Caco-2 (cell line): ENCODE measurements around the gene CHM. TPM values are rescaled to one million over a fixed set of nuclear protein-coding genes. Genes with fewer than 3 reads are reported as not detected.
A peak's percentile ranks its signal among the peaks of the same experiment; 100 is the strongest.
"Not testable (repeated sequence)": the region's sequence is repeated elsewhere in the genome, so short reads cannot be mapped to it uniquely, and the experiment has no call there.

ENCODE experiments used
- BruUV-seq: library from RNA; stranded (reverse); fragments of 400-500 nt; replicated peaks from 2 replicates; lab custom pipeline; 2021; lab: Mats Ljungman, UMichigan
- CTCF ChIA-PET: fragments of 300-600 bp; sonication (Branson Sonifier 250); formaldehyde crosslinking; loops from one replicate; lab custom pipeline; 2022; ENCODE audit warnings: antibody characterized with exemption; lab: Charles Lee
- POLR2A ChIA-PET: fragments of 300-600 bp; sonication (Branson Sonifier 250); formaldehyde crosslinking; loops from one replicate; lab custom pipeline; 2022; ENCODE audit warnings: antibody characterized with exemption; lab: Charles Lee
- DNase-seq, 2 experiments: peaks; one replicate each; pipeline versions ENCODE4 v3.0.0 to v3.0.0-alpha.2; 2020 to 2022
- H3K27me3 ChIP-seq: replicated peaks from 2 replicates; pipeline ENCODE4 v1.6.0; 2011; ENCODE audit warnings: low read length; ENCODE audit not compliant: control insufficient read depth, insufficient read depth
- H3K36me3 ChIP-seq: 2 replicates; pipeline ENCODE4 v1.5.1; 2011; ENCODE audit warnings: low read length; ENCODE audit not compliant: control insufficient read depth, insufficient read depth
- H3K4me1 ChIP-seq: fragments of 250-450 bp; sonication (Bioruptor Pico); 2 replicates; pipeline ENCODE4 v1.5.1; 2020; ENCODE audit warnings: mild to moderate bottlenecking
- H3K4me3 ChIP-seq: 2 replicates; pipeline ENCODE4 v1.5.1; 2011; ENCODE audit warnings: low read depth, mild to moderate bottlenecking, control low read depth, low read length
- H3K9me3 ChIP-seq: fragments of 250-450 bp; sonication (Bioruptor Pico); 2 replicates; pipeline ENCODE4 v1.5.1; 2020; ENCODE audit warnings: mild to moderate bottlenecking, moderate library complexity
- H3K27ac Mint-ChIP-seq: one replicate; pipeline ENCODE4 v1.8.0; 2022; ENCODE audit warnings: mixed read lengths; ENCODE audit not compliant: unreplicated experiment
- H3K27me3 Mint-ChIP-seq: one replicate; pipeline ENCODE4 v1.8.0; 2022; ENCODE audit warnings: mixed read lengths; ENCODE audit not compliant: insufficient read depth, unreplicated experiment
- H3K36me3 Mint-ChIP-seq: one replicate; pipeline ENCODE4 v1.8.0; 2022; ENCODE audit warnings: mild to moderate bottlenecking, mixed read lengths; ENCODE audit not compliant: insufficient read depth, unreplicated experiment
- H3K4me1 Mint-ChIP-seq: one replicate; pipeline ENCODE4 v1.8.0; 2022; ENCODE audit warnings: low read depth, mixed read lengths; ENCODE audit not compliant: unreplicated experiment
- H3K4me3 Mint-ChIP-seq: one replicate; pipeline ENCODE4 v1.8.0; 2022; ENCODE audit warnings: mild to moderate bottlenecking, moderate library complexity, mixed read lengths; ENCODE audit not compliant: unreplicated experiment
- H3K9me3 Mint-ChIP-seq: one replicate; pipeline ENCODE4 v1.8.0; 2022; ENCODE audit warnings: mixed read lengths; ENCODE audit not compliant: unreplicated experiment
- intact Hi-C: fragments of 100-400 bp; cut with micrococcal nuclease; formaldehyde crosslinking; loops from one replicate; pipeline ENCODE4 v1.10.0; 2022; ENCODE audit not compliant: unreplicated experiment
- total RNA-seq: library from RNA; stranded (reverse); gene quantifications from 2 replicates; pipeline ENCODE4 v1.2.3, GENCODE V29; 2022
- TF ChIP-seq, protein P1 (sequence below), 2 experiments: fragments of 200-600 bp in 1 of 2; IDR thresholded peaks; 1 replicate in 1 of 2; 2 replicates in 1 of 2; pipeline versions ENCODE4 v1.5.1 to v1.8.0; 2011 to 2022; ENCODE audit warnings: antibody characterized with exemption in 1 of 2, control low read depth in 1 of 2, inconsistent platforms in 1 of 2, low read depth in 1 of 2, low read length in 1 of 2, mild to moderate bottlenecking in 1 of 2, moderate library complexity in 1 of 2; ENCODE audit not compliant: insufficient read depth in 1 of 2, severe bottlenecking in 1 of 2, unreplicated experiment in 1 of 2

Gene CHM
- total RNA-seq, 1 experiment from 2014 or later: 24.0 TPM

DNA sequence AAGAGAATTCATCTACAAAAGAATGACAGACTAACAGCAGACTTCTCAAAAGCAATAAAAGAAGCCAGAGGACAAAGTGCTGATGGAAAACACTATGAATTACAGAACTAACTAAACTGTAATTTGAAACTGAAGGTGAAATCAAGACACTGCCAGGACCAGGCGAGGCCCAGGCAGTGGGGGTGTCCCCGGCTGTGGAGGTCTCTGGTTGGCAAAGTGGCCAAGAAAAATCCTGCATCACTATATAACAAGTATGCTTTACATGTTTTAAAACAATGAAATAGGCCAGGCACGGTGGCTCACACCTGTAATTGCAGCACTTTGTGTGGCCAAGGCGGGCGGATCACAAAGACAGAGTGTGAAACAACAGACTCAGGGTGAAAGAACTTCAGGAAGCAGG is 32.9 kb downstream of the CHM start:
- Histone ChIP-seq H3K36me3 (no peaks in the 10 kb centered on the region), H3K4me1 (peaks cover 10% of the 10 kb centered on the region; the same call in 1 of the 2 replicates), H3K4me3 (no peak overlapping the region), H3K9me3 (no peaks in the 10 kb centered on the region), H3K27me3 (no peaks in the 10 kb centered on the region)
- Mint-ChIP-seq H3K4me1 (peaks cover 6% of the 10 kb centered on the region), H3K4me3 (no peak overlapping the region), H3K9me3 (no peaks in the 10 kb centered on the region), H3K36me3 (peaks cover 11% of the 10 kb centered on the region), H3K27me3 (no peaks in the 10 kb centered on the region), H3K27ac (no peak overlapping the region)
- DNase-seq: no peak
- no TSS peak for BruUV-seq
- ChIA-PET POLR2A (no interaction called here), CTCF (no interaction called here)
- intact Hi-C loops: no loop called here
- TF ChIP-seq, protein P1, sequence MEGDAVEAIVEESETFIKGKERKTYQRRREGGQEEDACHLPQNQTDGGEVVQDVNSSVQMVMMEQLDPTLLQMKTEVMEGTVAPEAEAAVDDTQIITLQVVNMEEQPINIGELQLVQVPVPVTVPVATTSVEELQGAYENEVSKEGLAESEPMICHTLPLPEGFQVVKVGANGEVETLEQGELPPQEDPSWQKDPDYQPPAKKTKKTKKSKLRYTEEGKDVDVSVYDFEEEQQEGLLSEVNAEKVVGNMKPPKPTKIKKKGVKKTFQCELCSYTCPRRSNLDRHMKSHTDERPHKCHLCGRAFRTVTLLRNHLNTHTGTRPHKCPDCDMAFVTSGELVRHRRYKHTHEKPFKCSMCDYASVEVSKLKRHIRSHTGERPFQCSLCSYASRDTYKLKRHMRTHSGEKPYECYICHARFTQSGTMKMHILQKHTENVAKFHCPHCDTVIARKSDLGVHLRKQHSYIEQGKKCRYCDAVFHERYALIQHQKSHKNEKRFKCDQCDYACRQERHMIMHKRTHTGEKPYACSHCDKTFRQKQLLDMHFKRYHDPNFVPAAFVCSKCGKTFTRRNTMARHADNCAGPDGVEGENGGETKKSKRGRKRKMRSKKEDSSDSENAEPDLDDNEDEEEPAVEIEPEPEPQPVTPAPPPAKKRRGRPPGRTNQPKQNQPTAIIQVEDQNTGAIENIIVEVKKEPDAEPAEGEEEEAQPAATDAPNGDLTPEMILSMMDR (IDR thresholded peaks at IDR 0.05; ENCODE audit: insufficient read depth in 1 of 2, low read depth in 1 of 2, low read length in 1 of 2, severe bottlenecking in 1 of 2, unreplicated experiment in 1 of 2): no peak

DNA sequence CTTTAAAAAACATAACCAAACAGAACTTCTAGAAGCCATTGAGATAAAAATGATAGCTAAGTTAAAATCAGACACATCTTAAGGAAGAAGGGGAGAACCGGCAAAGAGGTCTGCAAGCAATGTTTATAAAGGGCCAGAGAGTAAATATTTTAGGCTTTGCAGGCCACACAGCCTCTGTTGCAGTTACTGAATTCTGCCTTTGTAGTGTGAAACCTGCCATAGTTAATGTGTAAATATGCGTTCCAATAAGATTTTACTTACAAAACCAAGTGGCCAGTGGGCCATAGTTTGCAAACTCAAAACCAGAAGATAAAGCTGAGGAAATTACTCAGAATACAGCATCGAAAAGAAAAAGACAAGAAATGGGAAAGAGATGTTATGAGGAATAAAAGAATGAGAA is 33.6 kb downstream of the CHM start:
- Histone ChIP-seq H3K4me1 (peaks cover 10% of the 10 kb centered on the region; the same call in 1 of the 2 replicates), H3K36me3 (no peaks in the 10 kb centered on the region), H3K9me3 (no peaks in the 10 kb centered on the region), H3K27me3 (no peaks in the 10 kb centered on the region), H3K4me3 (no peak overlapping the region)
- no peak overlapping the region for H3K4me3 Mint-ChIP-seq
- H3K9me3 Mint-ChIP-seq: no peaks in the 10 kb centered on the region
- BruUV-seq: no TSS peak
- no peaks in the 10 kb centered on the region for H3K4me1 Mint-ChIP-seq
- TF ChIP-seq, protein P1 (IDR thresholded peaks at IDR 0.05; ENCODE audit: insufficient read depth in 1 of 2, low read depth in 1 of 2, low read length in 1 of 2, severe bottlenecking in 1 of 2, unreplicated experiment in 1 of 2): no peak
- POLR2A ChIA-PET: no interaction called here
- H3K27ac Mint-ChIP-seq: no peak overlapping the region
- intact Hi-C loops: no loop called here
- peaks cover 11% of the 10 kb centered on the region for H3K36me3 Mint-ChIP-seq
- H3K27me3 Mint-ChIP-seq: no peaks in the 10 kb centered on the region
- CTCF ChIA-PET: no interaction called here
- DNase-seq: no peak

DNA sequence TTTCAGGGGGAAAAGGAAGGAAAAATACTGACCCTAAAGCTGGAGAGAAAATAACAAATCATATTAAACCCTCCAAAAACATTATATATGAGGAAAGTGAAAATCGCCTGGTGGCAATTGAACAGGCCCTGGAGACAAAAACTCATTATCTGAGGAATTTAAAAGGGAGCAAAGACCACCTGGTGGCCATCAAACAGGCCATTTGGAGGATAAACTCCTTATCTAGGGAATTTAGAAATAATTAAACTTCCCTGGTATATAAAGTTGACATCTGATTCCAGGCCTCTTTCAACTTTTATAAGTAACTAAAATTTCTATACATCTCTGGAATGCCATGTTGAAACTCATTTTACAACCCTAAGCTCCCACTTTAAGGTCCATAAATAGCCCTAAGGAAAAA is 35.2 kb downstream of the CHM start:
- peak in 1 of 2 experiments; percentile 3 for DNase-seq
- peaks cover 10% of the 10 kb centered on the region; the same call in 1 of the 2 replicates for H3K4me1 ChIP-seq
- ChIA-PET POLR2A (interaction anchor here (0.6 kb wide), 1 partner anchor 31 kb away, joined by 7 read pairs; no protein-coding TSS in a partner anchor), CTCF (no interaction called here)
- H3K27me3 Mint-ChIP-seq: no peaks in the 10 kb centered on the region
- no peaks in the 10 kb centered on the region for H3K9me3 Mint-ChIP-seq
- no TSS peak for BruUV-seq
- H3K9me3 ChIP-seq: no peaks in the 10 kb centered on the region
- H3K27me3 ChIP-seq: no peaks in the 10 kb centered on the region
- no peaks in the 10 kb centered on the region for H3K36me3 ChIP-seq
- H3K36me3 Mint-ChIP-seq: peaks cover 11% of the 10 kb centered on the region
- H3K4me3 ChIP-seq: no peak overlapping the region
- no peaks in the 10 kb centered on the region for H3K4me1 Mint-ChIP-seq
- peak overlapping the region; percentile 58 for H3K27ac Mint-ChIP-seq
- TF ChIP-seq, protein P1 (IDR thresholded peaks at IDR 0.05; ENCODE audit: insufficient read depth in 1 of 2, low read depth in 1 of 2, low read length in 1 of 2, severe bottlenecking in 1 of 2, unreplicated experiment in 1 of 2): no peak
- intact Hi-C loops: loop anchor here (1.0 kb wide), 1 partner anchor 10 kb away; no protein-coding TSS in a partner anchor
- H3K4me3 Mint-ChIP-seq: no peak overlapping the region

DNA sequence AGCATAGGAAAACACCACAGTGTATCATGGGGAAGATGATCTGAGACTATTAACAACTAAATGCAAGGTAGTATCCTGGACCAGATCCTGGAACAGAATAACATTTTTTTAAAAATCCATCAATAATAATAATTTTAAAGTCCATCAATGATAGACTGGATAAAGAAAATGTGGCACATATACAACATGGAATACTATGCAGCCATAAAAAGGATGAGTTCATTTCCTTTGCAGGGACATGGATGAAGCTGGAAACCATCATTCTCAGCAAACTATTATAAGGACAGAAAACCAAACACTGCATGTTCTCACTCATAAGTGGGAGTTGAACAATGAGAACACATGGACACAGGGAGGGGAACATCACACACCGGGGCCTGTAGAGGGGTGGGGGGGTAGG is 37.6 kb downstream of the CHM start:
- H3K27me3 ChIP-seq, POLR2A ChIA-PET, H3K4me3 Mint-ChIP-seq, H3K4me3 ChIP-seq, CTCF ChIA-PET, H3K9me3 ChIP-seq, intact Hi-C loops, H3K4me1 Mint-ChIP-seq, H3K36me3 Mint-ChIP-seq, H3K27ac Mint-ChIP-seq, H3K9me3 Mint-ChIP-seq, H3K36me3 ChIP-seq, BruUV-seq, DNase-seq, H3K27me3 Mint-ChIP-seq: not testable (repeated sequence)
- H3K4me1 ChIP-seq: peaks cover 10% of the 10 kb centered on the region; the same call in 1 of the 2 replicates

DNA sequence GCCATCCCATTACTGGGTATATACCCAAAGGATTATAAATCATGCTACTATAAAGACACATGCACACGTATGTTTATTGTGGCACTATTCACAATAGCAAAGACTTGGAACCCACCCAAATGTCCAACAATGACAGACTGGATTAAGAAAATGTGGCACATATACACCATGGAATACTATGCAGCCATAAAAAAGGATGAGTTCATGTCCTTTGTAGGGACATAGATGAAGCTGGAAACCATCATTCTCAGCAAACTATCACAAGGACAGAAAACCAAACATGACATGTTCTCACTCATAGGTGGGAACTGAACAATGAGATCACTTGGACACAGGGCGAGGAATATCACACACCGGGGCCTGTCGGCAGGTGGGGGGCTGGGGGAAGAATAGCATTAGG is 39.5 kb downstream of the CHM start:
- H3K36me3 Mint-ChIP-seq, POLR2A ChIA-PET: not testable (repeated sequence)

More for the DNA sequence above, 39.5 kb downstream of the CHM start:
- H3K27ac Mint-ChIP-seq, intact Hi-C loops, H3K4me3 ChIP-seq, H3K4me3 Mint-ChIP-seq, H3K9me3 Mint-ChIP-seq, CTCF ChIA-PET, H3K27me3 ChIP-seq, H3K4me1 ChIP-seq, H3K27me3 Mint-ChIP-seq, DNase-seq, H3K36me3 ChIP-seq, BruUV-seq, H3K9me3 ChIP-seq, H3K4me1 Mint-ChIP-seq: not testable (repeated sequence)
